H9 (cell line): ENCODE results near the gene ROBO3. TPM values are rescaled to one million over a fixed set of nuclear protein-coding genes. Genes with fewer than 3 reads are reported as not detected.
A peak's percentile ranks its signal among the peaks of the same experiment; 100 is the strongest.

Experiments
- DNase-seq: peaks from one replicate; pipeline ENCODE4 v3.0.0-alpha.2; 2017
- H2AFZ ChIP-seq: one replicate; pipeline ENCODE4 v1.6.1; 2013; ENCODE audit warnings: mild to moderate bottlenecking, low read length, control low read depth, moderate library complexity
- H2AK5ac ChIP-seq: 2 replicates; pipeline ENCODE4 v1.6.1; 2013; ENCODE audit warnings: low read length, control low read depth, mixed read lengths; ENCODE audit not compliant: insufficient read length
- H2BK120ac ChIP-seq: one replicate; pipeline ENCODE4 v1.6.1; 2013; ENCODE audit warnings: low read depth, mild to moderate bottlenecking, low read length, control low read depth, inconsistent platforms; ENCODE audit not compliant: poor library complexity, severe bottlenecking
- H2BK12ac ChIP-seq: 2 replicates; pipeline ENCODE4 v1.6.1; 2013; ENCODE audit warnings: low read length, control low read depth, mixed read lengths, low read depth; ENCODE audit not compliant: insufficient read length
- H2BK15ac ChIP-seq: 2 replicates; pipeline ENCODE4 v1.6.1; 2013; ENCODE audit warnings: low read depth, low read length, control low read depth
- H2BK20ac ChIP-seq: one replicate; pipeline ENCODE4 v1.6.1; 2013; ENCODE audit warnings: low read depth, mild to moderate bottlenecking, low read length, control low read depth, inconsistent platforms; ENCODE audit not compliant: poor library complexity, severe bottlenecking
- H2BK5ac ChIP-seq: 2 replicates; pipeline ENCODE4 v1.6.1; 2013; ENCODE audit warnings: low read length, control low read depth, mixed read lengths; ENCODE audit not compliant: insufficient read length
- H3K14ac ChIP-seq: 2 replicates; pipeline ENCODE4 v1.6.1; 2013; ENCODE audit warnings: low read length, control low read depth; ENCODE audit not compliant: insufficient read depth
- H3K18ac ChIP-seq: 2 replicates; pipeline ENCODE4 v1.6.1; 2013; ENCODE audit warnings: low read depth, mild to moderate bottlenecking, mixed read lengths, low read length, control low read depth; ENCODE audit not compliant: insufficient read length
- H3K23ac ChIP-seq: 2 replicates; pipeline ENCODE4 v1.6.1; 2013; ENCODE audit warnings: low read length, control low read depth, mixed read lengths, low read depth; ENCODE audit not compliant: insufficient read length
- H3K23me2 ChIP-seq: 2 replicates; pipeline ENCODE4 v1.6.1; 2013; ENCODE audit warnings: low read depth, mild to moderate bottlenecking, mixed read lengths, low read length, control low read depth; ENCODE audit not compliant: insufficient read length, poor library complexity, severe bottlenecking
- H3K27ac ChIP-seq: 2 replicates; pipeline ENCODE4 v1.5.1; 2013; ENCODE audit warnings: low read length, control low read depth, mixed read lengths, low read depth; ENCODE audit not compliant: insufficient read length
- H3K27me3 ChIP-seq: 2 replicates; pipeline ENCODE4 v1.6.1; 2013; ENCODE audit warnings: low read length, control low read depth, inconsistent platforms; ENCODE audit not compliant: insufficient read depth
- H3K4ac ChIP-seq: 2 replicates; pipeline ENCODE4 v1.6.1; 2013; ENCODE audit warnings: low read depth, mild to moderate bottlenecking, control low read depth, inconsistent platforms, low read length, moderate library complexity
- H3K4me1 ChIP-seq: 2 replicates; pipeline ENCODE4 v1.6.1; 2013; ENCODE audit warnings: low read length, control low read depth, inconsistent platforms; ENCODE audit not compliant: insufficient read depth
- H3K4me2 ChIP-seq: 2 replicates; pipeline ENCODE4 v1.6.1; 2013; ENCODE audit warnings: low read length, control low read depth, mixed read lengths; ENCODE audit not compliant: insufficient read length, insufficient read depth
- H3K56ac ChIP-seq: 2 replicates; pipeline ENCODE4 v1.6.1; 2013; ENCODE audit warnings: low read depth, mild to moderate bottlenecking, mixed read lengths, low read length, control low read depth; ENCODE audit not compliant: insufficient read length
- H3K79me1 ChIP-seq: 2 replicates; pipeline ENCODE4 v1.6.1; 2013; ENCODE audit warnings: low read depth, mild to moderate bottlenecking, moderate library complexity, low read length, control low read depth, inconsistent platforms; ENCODE audit not compliant: insufficient read depth, poor library complexity, severe bottlenecking
- H3K79me2 ChIP-seq: 2 replicates; pipeline ENCODE4 v1.6.1; 2013; ENCODE audit warnings: low read length, control low read depth, inconsistent platforms; ENCODE audit not compliant: insufficient read depth
- H3K9ac ChIP-seq: 2 replicates; pipeline ENCODE4 v1.6.1; 2013; ENCODE audit warnings: low read length, control low read depth, mixed read lengths; ENCODE audit not compliant: insufficient read length; ENCODE audit errors: extremely low read depth
- H3K9me3 ChIP-seq: one replicate; pipeline ENCODE4 v1.6.1; 2013; ENCODE audit warnings: low read depth, low read length, inconsistent platforms; ENCODE audit not compliant: control insufficient read depth
- H3T11ph ChIP-seq: one replicate; pipeline ENCODE4 v1.6.1; 2013; ENCODE audit warnings: mild to moderate bottlenecking, low read length, control low read depth, inconsistent platforms
- H4K20me1 ChIP-seq: one replicate; pipeline ENCODE4 v1.6.1; 2013; ENCODE audit not compliant: control insufficient read depth, insufficient read length, insufficient read depth
- H4K5ac ChIP-seq: 2 replicates; pipeline ENCODE4 v1.6.1; 2013; ENCODE audit warnings: low read depth, mild to moderate bottlenecking, mixed read lengths, low read length, control low read depth; ENCODE audit not compliant: insufficient read length
- H4K8ac ChIP-seq: replicated peaks from 2 replicates; pipeline ENCODE4 v1.6.1; 2013; ENCODE audit warnings: low read length, control low read depth, mixed read lengths, low read depth; ENCODE audit not compliant: insufficient read length
- H4K91ac ChIP-seq: 2 replicates; pipeline ENCODE4 v1.6.1; 2013; ENCODE audit warnings: low read depth, mild to moderate bottlenecking, moderate library complexity, mixed read lengths, low read length, control low read depth; ENCODE audit not compliant: insufficient read length
- H3K27ac Mint-ChIP-seq, 3 experiments: 2 replicates in 2 of 3; 3 replicates in 1 of 3; pipeline ENCODE4 v1.8.0; 2020 to 2021; ENCODE audit warnings: mixed read lengths in 3 of 3, mild to moderate bottlenecking in 1 of 3, moderate library complexity in 1 of 3
- H3K27me3 Mint-ChIP-seq: 2 replicates; pipeline ENCODE4 v1.8.0; 2021; ENCODE audit warnings: low read depth, mild to moderate bottlenecking, moderate library complexity, mixed read lengths
- H3K36me3 Mint-ChIP-seq, 3 experiments: 2 replicates in 2 of 3; 3 replicates in 1 of 3; pipeline ENCODE4 v1.8.0; 2020 to 2021; ENCODE audit warnings: low read depth in 3 of 3, mixed read lengths in 3 of 3; ENCODE audit not compliant: insufficient read depth in 1 of 3
- H3K4me1 Mint-ChIP-seq, 2 experiments: 2 replicates each; pipeline ENCODE4 v1.8.0; 2020; ENCODE audit warnings: mixed read lengths in 2 of 2
- H3K4me3 Mint-ChIP-seq, 2 experiments: 2 replicates in 1 of 2; 3 replicates in 1 of 2; pipeline ENCODE4 v1.8.0; 2020 to 2021; ENCODE audit warnings: mild to moderate bottlenecking in 2 of 2, mixed read lengths in 2 of 2, moderate library complexity in 1 of 2
- H3K9me3 Mint-ChIP-seq, 2 experiments: 2 replicates in 1 of 2; 3 replicates in 1 of 2; pipeline ENCODE4 v1.8.0; 2020; ENCODE audit warnings: mild to moderate bottlenecking in 2 of 2, mixed read lengths in 2 of 2, moderate library complexity in 1 of 2
- CTCF ChIP-seq: fragments of 200-600 bp; sonication (generic); conservative IDR thresholded peaks from 3 replicates; pipeline ENCODE4 v1.8.0; 2021; ENCODE audit warnings: antibody characterized with exemption, mild to moderate bottlenecking
- WGBS: extraction: QIAGEN DNeasy Blood & Tissue Kit; methylation state at CpG from one replicate; pipeline ENCODE4 v1.1.7; 2013; ENCODE audit warnings: missing lambda C conversion rate, low lambda C conversion rate, mixed read lengths; ENCODE audit not compliant: insufficient read length; ENCODE audit errors: extremely low coverage; 5-methylcytosine and 5-hydroxymethylcytosine counted together
- total RNA-seq: library from RNA; stranded (reverse); gene quantifications from 2 replicates; pipeline ENCODE4 v1.2.1, GENCODE V29; 2021

Gene ROBO3
- total RNA-seq, 1 experiment from 2014 or later, result 12.6 TPM

- Histone ChIP-seq H3T11ph (no peak overlapping the region), H3K4ac (no peak overlapping the region), H3K27me3 (peaks cover 92% of the 10 kb centered on the region), H3K14ac (no peak overlapping the region), H2BK5ac (no peak overlapping the region), H2BK120ac (no peak overlapping the region), H4K5ac (no peak overlapping the region), H2AK5ac (no peak overlapping the region), H3K79me1 (no peaks in the 10 kb centered on the region), H2BK15ac (no peak overlapping the region), H2BK20ac (no peak overlapping the region), H3K23ac (no peak overlapping the region), H4K20me1 (no peaks in the 10 kb centered on the region), H2AFZ (no peak overlapping the region), H3K9ac (no peak overlapping the region), H4K8ac (no peak overlapping the region), H3K4me1 (no peaks in the 10 kb centered on the region; the same call in 1 of the 2 replicates), H3K23me2 (peaks cover 3% of the 10 kb centered on the region), H3K27ac (no peak overlapping the region), H3K9me3 (no peaks in the 10 kb centered on the region), H2BK12ac (no peak overlapping the region), H4K91ac (no peak overlapping the region), H3K56ac (no peak overlapping the region), H3K18ac (no peak overlapping the region), H3K79me2 (no peaks in the 10 kb centered on the region), H3K4me2 (no peak overlapping the region)
- no peaks in the 10 kb centered on the region; a peak in 3 of 5 replicates for H3K9me3 Mint-ChIP-seq
- peaks cover 16 to 51% of the 10 kb centered on the region in 2 experiments for H3K4me1 Mint-ChIP-seq
- no CpG with 5 or more reads among the region's 8 CpGs for WGBS
- peak; percentile 59 for DNase-seq
- H3K27me3 Mint-ChIP-seq, result peaks cover 100% of the 10 kb centered on the region
- peak; percentile 66 for TF ChIP-seq CTCF
- no peaks in the 10 kb centered on the region; a peak in 1 of 7 replicates for H3K36me3 Mint-ChIP-seq
- no peak overlapping the region for H3K4me3 Mint-ChIP-seq
- H3K27ac Mint-ChIP-seq, result no peak overlapping the region; a peak in 1 of 7 replicates
Measured at GRCh38 chr11:124867700-124868099, 2.5 kb downstream of the ROBO3 start.
